H1 (cell line): ENCODE measurements around the gene PLD5. TPM values are rescaled to one million over a fixed set of nuclear protein-coding genes. Genes with fewer than 3 reads are reported as not detected.

Experiments used
- CHD2 ChIP-seq: IDR thresholded peaks from 2 replicates; pipeline ENCODE4 v1.6.1; 2012; ENCODE audit warnings: low read length, improper control_type of control experiment
- CHD7 ChIP-seq: fragments of 300-600 bp; sonication (generic); IDR thresholded peaks from 2 replicates; pipeline ENCODE4 v1.7.1; 2012; ENCODE audit warnings: low read length, moderate library complexity, mild to moderate bottlenecking, inconsistent platforms; ENCODE audit not compliant: insufficient replicate concordance
- FOSL1 ChIP-seq: IDR thresholded peaks from 2 replicates; pipeline ENCODE4 v1.6.1; 2011; ENCODE audit warnings: mild to moderate bottlenecking, low read depth, low read length, moderate library complexity; ENCODE audit not compliant: insufficient read depth
- KDM5A ChIP-seq: fragments of 200-600 bp; IDR thresholded peaks from 2 replicates; pipeline ENCODE4 v1.7.1; 2012; ENCODE audit warnings: mild to moderate bottlenecking, low read length, inconsistent platforms, mixed read lengths
- POU5F1 ChIP-seq: IDR thresholded peaks from 2 replicates; pipeline ENCODE4 v1.6.1; 2011; ENCODE audit warnings: low read depth, mild to moderate bottlenecking, low read length, moderate library complexity
- SIRT6 ChIP-seq: IDR thresholded peaks from one replicate; pipeline ENCODE4 v1.7.1; 2012; ENCODE audit warnings: low read length, inconsistent platforms
- SP1 ChIP-seq: IDR thresholded peaks from 2 replicates; pipeline ENCODE4 v1.6.1; 2011; ENCODE audit warnings: low read depth, low read length
- TBP ChIP-seq: IDR thresholded peaks from 2 replicates; pipeline ENCODE4 v1.6.1; 2011; ENCODE audit warnings: low read depth, low read length, improper control_type of control experiment
- TCF12 ChIP-seq: IDR thresholded peaks from 2 replicates; pipeline ENCODE4 v1.6.1; 2011; ENCODE audit warnings: low read depth, mild to moderate bottlenecking, low read length
- USF2 ChIP-seq: IDR thresholded peaks from 2 replicates; pipeline ENCODE4 v1.6.1; 2011; ENCODE audit warnings: low read length, improper control_type of control experiment
- polyA plus RNA-seq, 7 experiments: library from polyadenylated mRNA; depleted of rRNA in 3 of 7; stranded (reverse) in 5 of 7; unstranded in 2 of 7; fragments of >200 nt in 5 of 7; fragments of 200-250 nt in 2 of 7; gene quantifications; 1 replicate in 5 of 7; 2 replicates in 1 of 7; 4 replicates in 1 of 7; pipeline versions ENCODE4 v1.2.1 to v1.2.3, GENCODE V29; 2011 to 2013; ENCODE audit warnings: missing spikeins in 2 of 7, mixed read lengths in 2 of 7
- total RNA-seq: library from RNA; stranded (reverse); fragmentation: NEBNext Ultra II Directional; extraction: Animal tissue kit (Norgen Biotek cat#: 25700); gene quantifications from 2 replicates; pipeline ENCODE4 v1.2.1, GENCODE V29; 2021

The PLD5 gene
- total and polyA plus RNA-seq, 2 of the 8 experiments (the other 6 are each of a cell fraction or from before 2014, with no cell fraction given), result 0.86 to 8.5 TPM

- TF ChIP-seq CHD7 (no peak), TCF12 (no peak), POU5F1 (no peak), TBP (no peak), KDM5A (no peak), USF2 (no peak), FOSL1 (no peak), CHD2 (no peak), SIRT6 (no peak), SP1 (no peak)
Observed at GRCh38 chr1:242428399-242429190, 95.9 kb downstream of the PLD5 start (continued).
